Activated CD4-positive, alpha-beta memory T cell treated with anti-CD3 and anti-CD28 coated beads for 36 hours (primary cell): ENCODE measurements around the gene STH. TPM values are rescaled to one million over a fixed set of nuclear protein-coding genes. Genes with fewer than 3 reads are reported as not detected.
A peak's percentile ranks its signal among the peaks of the same experiment; 100 is the strongest.
"Not testable (repeated sequence)": the region's sequence is repeated elsewhere in the genome, so short reads cannot be mapped to it uniquely, and the experiment has no call there.

Source experiments
- CTCF ChIA-PET: fragments of 350-600 bp; sonication (Branson Sonifier 250); formaldehyde crosslinking; loops from one replicate; lab custom pipeline; 2021; ENCODE audit warnings: antibody characterized with exemption, inconsistent platforms; lab: Charles Lee
- POLR2A ChIA-PET: fragments of 350-600 bp; sonication (Branson Sonifier 250); formaldehyde crosslinking; loops from one replicate; lab custom pipeline; 2021; ENCODE audit warnings: antibody characterized with exemption; lab: Charles Lee
- DNase-seq: peaks from one replicate; pipeline ENCODE4 v3.0.0-alpha.2; 2020
- H3K27ac Mint-ChIP-seq: one replicate; pipeline ENCODE4 v1.8.0; 2021; ENCODE audit warnings: mixed read lengths
- H3K27me3 Mint-ChIP-seq: one replicate; pipeline ENCODE4 v1.8.0; 2021; ENCODE audit warnings: mixed read lengths
- H3K36me3 Mint-ChIP-seq: one replicate; pipeline ENCODE4 v1.8.0; 2021; ENCODE audit warnings: mixed read lengths
- H3K4me1 Mint-ChIP-seq: one replicate; pipeline ENCODE4 v1.8.0; 2021; ENCODE audit warnings: low read depth, mixed read lengths
- H3K4me3 Mint-ChIP-seq: one replicate; pipeline ENCODE4 v1.8.0; 2021; ENCODE audit warnings: mild to moderate bottlenecking, mixed read lengths
- H3K9me3 Mint-ChIP-seq: one replicate; pipeline ENCODE4 v1.8.0; 2021; ENCODE audit warnings: mixed read lengths
- intact Hi-C: fragments of 100-400 bp; cut with micrococcal nuclease; formaldehyde crosslinking; loops from one replicate; pipeline ENCODE4 v1.15.1; 2023
- total RNA-seq, 2 experiments: library from RNA; stranded (reverse); gene quantifications; one replicate each; pipeline ENCODE4 v1.2.3, GENCODE V29; 2021

STH gene
- total RNA-seq, 2 experiments from 2014 or later: not detected

DNA sequence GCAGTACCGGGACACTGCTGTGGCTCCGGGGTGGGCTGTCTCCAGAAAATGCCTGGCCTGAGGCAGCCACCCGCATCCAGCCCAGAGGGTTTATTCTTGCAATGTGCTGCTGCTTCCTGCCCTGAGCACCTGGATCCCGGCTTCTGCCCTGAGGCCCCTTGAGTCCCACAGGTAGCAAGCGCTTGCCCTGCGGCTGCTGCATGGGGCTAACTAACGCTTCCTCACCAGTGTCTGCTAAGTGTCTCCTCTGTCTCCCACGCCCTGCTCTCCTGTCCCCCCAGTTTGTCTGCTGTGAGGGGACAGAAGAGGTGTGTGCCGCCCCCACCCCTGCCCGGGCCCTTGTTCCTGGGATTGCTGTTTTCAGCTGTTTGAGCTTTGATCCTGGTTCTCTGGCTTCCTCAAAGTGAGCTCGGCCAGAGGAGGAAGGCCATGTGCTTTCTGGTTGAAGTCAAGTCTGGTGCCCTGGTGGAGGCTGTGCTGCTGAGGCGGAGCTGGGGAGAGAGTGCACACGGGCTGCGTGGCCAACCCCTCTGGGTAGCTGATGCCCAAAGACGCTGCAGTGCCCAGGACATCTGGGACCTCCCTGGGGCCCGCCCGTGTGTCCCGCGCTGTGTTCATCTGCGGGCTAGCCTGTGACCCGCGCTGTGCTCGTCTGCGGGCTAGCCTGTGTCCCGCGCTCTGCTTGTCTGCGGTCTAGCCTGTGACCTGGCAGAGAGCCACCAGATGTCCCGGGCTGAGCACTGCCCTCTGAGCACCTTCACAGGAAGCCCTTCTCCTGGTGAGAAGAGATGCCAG, 12.9 kb downstream of the STH start:
- DNase-seq: no peak
- no peak overlapping the region for H3K4me3 Mint-ChIP-seq
- ChIA-PET POLR2A (no interaction called here), CTCF (interaction anchor here (1.8 kb wide), 1 partner anchor 32 kb away, joined by 5 read pairs; no protein-coding TSS in a partner anchor)
- H3K36me3 Mint-ChIP-seq: no peaks in the 10 kb centered on the region
- H3K4me1 Mint-ChIP-seq: no peaks in the 10 kb centered on the region
- intact Hi-C loops: no loop called here
- no peak overlapping the region for H3K27ac Mint-ChIP-seq
- H3K9me3 Mint-ChIP-seq: no peaks in the 10 kb centered on the region
- no peaks in the 10 kb centered on the region for H3K27me3 Mint-ChIP-seq

DNA sequence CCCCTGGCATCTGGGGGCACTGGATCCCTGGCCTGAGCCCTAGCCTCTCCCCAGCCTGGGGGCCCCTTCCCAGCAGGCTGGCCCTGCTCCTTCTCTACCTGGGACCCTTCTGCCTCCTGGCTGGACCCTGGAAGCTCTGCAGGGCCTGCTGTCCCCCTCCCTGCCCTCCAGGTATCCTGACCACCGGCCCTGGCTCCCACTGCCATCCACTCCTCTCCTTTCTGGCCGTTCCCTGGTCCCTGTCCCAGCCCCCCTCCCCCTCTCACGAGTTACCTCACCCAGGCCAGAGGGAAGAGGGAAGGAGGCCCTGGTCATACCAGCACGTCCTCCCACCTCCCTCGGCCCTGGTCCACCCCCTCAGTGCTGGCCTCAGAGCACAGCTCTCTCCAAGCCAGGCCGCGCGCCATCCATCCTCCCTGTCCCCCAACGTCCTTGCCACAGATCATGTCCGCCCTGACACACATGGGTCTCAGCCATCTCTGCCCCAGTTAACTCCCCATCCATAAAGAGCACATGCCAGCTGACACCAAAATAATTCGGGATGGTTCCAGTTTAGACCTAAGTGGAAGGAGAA, 13.5 kb downstream of the STH start:
- no peaks in the 10 kb centered on the region for H3K36me3 Mint-ChIP-seq

DNA sequence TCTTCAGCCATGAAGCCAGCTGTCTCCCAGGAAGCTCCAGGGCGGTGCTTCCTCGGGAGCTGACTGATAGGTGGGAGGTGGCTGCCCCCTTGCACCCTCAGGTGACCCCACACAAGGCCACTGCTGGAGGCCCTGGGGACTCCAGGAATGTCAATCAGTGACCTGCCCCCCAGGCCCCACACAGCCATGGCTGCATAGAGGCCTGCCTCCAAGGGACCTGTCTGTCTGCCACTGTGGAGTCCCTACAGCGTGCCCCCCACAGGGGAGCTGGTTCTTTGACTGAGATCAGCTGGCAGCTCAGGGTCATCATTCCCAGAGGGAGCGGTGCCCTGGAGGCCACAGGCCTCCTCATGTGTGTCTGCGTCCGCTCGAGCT, 14.1 kb downstream of the STH start:
- H3K27me3 Mint-ChIP-seq: no peaks in the 10 kb centered on the region
- H3K4me3 Mint-ChIP-seq: no peak overlapping the region
- H3K27ac Mint-ChIP-seq: no peak overlapping the region
- peaks cover 1% of the 10 kb centered on the region for H3K4me1 Mint-ChIP-seq
- ChIA-PET CTCF (interaction anchor here (0.6 to 0.9 kb wide), 2 partner anchors 64 to 175 kb away, joined by 3 read pairs; no protein-coding TSS in a partner anchor), POLR2A (interaction anchor here (0.6 kb wide), 1 partner anchor 122 kb away, joined by 3 read pairs; no protein-coding TSS in a partner anchor)
- no peak for DNase-seq
- H3K9me3 Mint-ChIP-seq: no peaks in the 10 kb centered on the region
- no peaks in the 10 kb centered on the region for H3K36me3 Mint-ChIP-seq
- intact Hi-C loops: no loop called here

More for the DNA sequence above, 13.5 kb downstream of the STH start:
- H3K4me3 Mint-ChIP-seq: no peak overlapping the region
- POLR2A ChIA-PET: interaction anchor here (0.6 kb wide), 1 partner anchor 123 kb away, joined by 3 read pairs; no protein-coding TSS in a partner anchor
- no peaks in the 10 kb centered on the region for H3K9me3 Mint-ChIP-seq
- H3K27ac Mint-ChIP-seq: no peak overlapping the region
- DNase-seq: no peak
- no peaks in the 10 kb centered on the region for H3K4me1 Mint-ChIP-seq
- no peaks in the 10 kb centered on the region for H3K27me3 Mint-ChIP-seq
- CTCF ChIA-PET: interaction anchor here (0.6 kb wide), 1 partner anchor 175 kb away, joined by 3 read pairs; no protein-coding TSS in a partner anchor
- intact Hi-C loops: no loop called here

DNA sequence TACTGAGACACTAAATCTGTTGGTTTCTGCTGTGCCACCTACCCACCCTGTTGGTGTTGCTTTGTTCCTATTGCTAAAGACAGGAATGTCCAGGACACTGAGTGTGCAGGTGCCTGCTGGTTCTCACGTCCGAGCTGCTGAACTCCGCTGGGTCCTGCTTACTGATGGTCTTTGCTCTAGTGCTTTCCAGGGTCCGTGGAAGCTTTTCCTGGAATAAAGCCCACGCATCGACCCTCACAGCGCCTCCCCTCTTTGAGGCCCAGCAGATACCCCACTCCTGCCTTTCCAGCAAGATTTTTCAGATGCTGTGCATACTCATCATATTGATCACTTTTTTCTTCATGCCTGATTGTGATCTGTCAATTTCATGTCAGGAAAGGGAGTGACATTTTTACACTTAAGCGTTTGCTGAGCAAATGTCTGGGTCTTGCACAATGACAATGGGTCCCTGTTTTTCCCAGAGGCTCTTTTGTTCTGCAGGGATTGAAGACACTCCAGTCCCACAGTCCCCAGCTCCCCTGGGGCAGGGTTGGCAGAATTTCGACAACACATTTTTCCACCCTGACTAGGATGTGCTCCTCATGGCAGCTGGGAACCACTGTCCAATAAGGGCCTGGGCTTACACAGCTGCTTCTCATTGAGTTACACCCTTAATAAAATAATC, 14.6 kb downstream of the STH start:
- intact Hi-C loops: no loop called here
- no peaks in the 10 kb centered on the region for H3K36me3 Mint-ChIP-seq
- DNase-seq: no peak
- no peak overlapping the region for H3K4me3 Mint-ChIP-seq
- no peak overlapping the region for H3K27ac Mint-ChIP-seq
- H3K4me1 Mint-ChIP-seq: peaks cover 4% of the 10 kb centered on the region
- no peaks in the 10 kb centered on the region for H3K27me3 Mint-ChIP-seq
- CTCF ChIA-PET: interaction anchor here (0.9 kb wide), 1 partner anchor 65 kb away, joined by 3 read pairs; no protein-coding TSS in a partner anchor
- H3K9me3 Mint-ChIP-seq: no peaks in the 10 kb centered on the region
- POLR2A ChIA-PET: interaction anchor here (0.6 kb wide), 1 partner anchor 122 kb away, joined by 3 read pairs; no protein-coding TSS in a partner anchor

DNA sequence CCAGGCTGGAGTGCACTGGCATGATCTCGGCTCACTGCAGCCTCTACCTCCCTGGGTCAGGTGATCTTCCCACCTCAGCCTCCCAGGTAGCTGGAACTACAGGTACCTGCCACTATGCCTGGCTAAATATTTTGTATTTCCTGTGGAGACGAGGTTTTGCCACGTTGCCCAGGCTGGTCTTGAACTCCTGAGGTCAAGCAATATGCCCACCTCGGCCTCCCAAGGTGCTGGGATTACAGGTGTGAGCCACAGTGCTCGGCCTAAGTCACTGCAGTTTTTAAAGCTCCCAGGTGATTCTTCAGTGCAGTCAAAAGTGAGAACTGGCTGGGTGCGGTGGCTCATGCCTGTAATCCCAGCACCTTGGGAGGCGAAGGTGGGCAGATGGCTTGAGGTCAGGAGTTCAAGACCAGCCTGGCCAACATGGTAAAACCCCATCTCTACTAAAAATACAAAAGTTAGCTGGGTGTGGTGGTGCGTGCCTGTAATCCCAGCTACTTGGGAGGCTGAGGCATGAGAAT, 20.4 kb downstream of the STH start:
- CTCF ChIA-PET: interaction anchor here (1.0 to 1.9 kb wide), 4 partner anchors 10 to 174 kb away, joined by 3 to 12 read pairs (median 3); partner anchors contain the start of gene KANSL1
- POLR2A ChIA-PET, H3K27me3 Mint-ChIP-seq, H3K9me3 Mint-ChIP-seq, H3K36me3 Mint-ChIP-seq, H3K4me3 Mint-ChIP-seq, DNase-seq: not testable (repeated sequence)
- Mint-ChIP-seq H3K27ac (peak overlapping the region; percentile 76), H3K4me1 (peaks cover 24% of the 10 kb centered on the region)
- intact Hi-C loops: loop anchor here (5.0 kb wide), 1 partner anchor 48 kb away; no protein-coding TSS in a partner anchor

DNA sequence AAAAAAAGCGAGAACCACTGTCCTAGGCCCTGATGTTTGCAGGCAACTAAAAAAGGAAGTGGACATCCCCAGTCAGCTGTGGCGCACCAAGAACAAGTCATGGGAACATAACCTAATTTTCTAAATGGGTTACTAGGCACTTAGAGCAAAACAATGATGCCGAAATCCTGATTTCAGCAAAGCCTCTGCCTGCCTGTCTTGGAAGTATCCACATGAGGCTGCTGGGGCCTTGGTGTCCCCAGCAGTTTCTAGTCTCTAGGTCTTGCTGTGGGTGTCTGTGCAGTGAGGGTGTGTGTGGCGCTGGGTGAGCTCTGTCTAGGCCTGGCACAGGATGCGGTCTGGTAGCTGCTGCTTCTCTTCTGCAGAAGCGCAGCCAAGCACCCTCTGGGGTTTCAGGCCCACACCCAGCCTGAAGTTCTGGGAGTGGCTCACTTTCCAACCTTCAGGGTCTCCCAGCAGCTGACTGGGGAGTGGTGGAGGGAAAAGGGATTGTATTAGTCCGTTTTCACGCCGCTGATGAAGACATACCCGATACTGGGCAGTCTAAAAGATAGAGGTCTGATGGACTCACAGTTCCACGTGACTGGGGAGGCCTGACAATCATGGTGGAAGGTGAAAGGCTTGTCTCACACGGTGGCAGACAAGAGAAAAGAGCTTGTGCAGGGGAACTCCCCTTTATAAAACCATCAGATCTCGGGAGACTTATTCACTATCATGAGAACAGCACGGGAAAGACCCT, 21.1 kb downstream of the STH start:
- Mint-ChIP-seq H3K9me3 (peaks cover 4% of the 10 kb centered on the region), H3K4me1 (peaks cover 24% of the 10 kb centered on the region), H3K27ac (peak overlapping the region; percentile 76), H3K4me3 (peak overlapping the region; percentile 13), H3K36me3 (peaks cover 1% of the 10 kb centered on the region), H3K27me3 (no peaks in the 10 kb centered on the region)
- POLR2A ChIA-PET: no interaction called here
- CTCF ChIA-PET: interaction anchor here (1.0 to 1.9 kb wide), 5 partner anchors 9 to 173 kb away, joined by 3 to 12 read pairs (median 3); partner anchors contain the start of gene KANSL1
- intact Hi-C loops: no loop called here
- DNase-seq: peak; percentile 72

DNA sequence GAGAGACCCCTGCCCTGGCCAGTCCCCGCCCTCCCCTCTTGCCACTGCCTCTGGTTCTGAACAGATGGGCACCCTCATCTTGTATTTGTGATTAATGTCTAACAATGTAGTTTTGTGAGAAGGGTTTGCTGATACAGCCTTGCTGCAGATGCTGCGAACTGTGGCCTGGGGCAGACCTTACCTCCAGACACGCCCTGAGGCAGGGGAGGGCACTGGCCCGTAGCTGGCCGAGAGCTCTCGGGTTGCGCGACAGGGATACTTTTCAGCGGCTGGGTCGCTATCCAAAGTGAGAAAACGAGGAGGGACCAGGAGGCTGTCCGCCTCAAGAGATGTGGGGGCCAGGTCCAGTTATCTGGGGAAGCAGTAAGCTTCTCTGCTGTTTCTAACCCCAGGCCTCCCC, 21.9 kb downstream of the STH start:
- intact Hi-C loops: no loop called here
- ChIA-PET CTCF (interaction anchor here (0.8 to 1.9 kb wide), 4 partner anchors 18 to 172 kb away, joined by 3 to 12 read pairs (median 3); partner anchors contain the start of gene KANSL1), POLR2A (no interaction called here)
- no peak for DNase-seq
- Mint-ChIP-seq H3K36me3 (peaks cover 1% of the 10 kb centered on the region), H3K4me3 (no peak overlapping the region), H3K9me3 (peaks cover 4% of the 10 kb centered on the region), H3K27ac (no peak overlapping the region), H3K27me3 (no peaks in the 10 kb centered on the region), H3K4me1 (peaks cover 24% of the 10 kb centered on the region)

DNA sequence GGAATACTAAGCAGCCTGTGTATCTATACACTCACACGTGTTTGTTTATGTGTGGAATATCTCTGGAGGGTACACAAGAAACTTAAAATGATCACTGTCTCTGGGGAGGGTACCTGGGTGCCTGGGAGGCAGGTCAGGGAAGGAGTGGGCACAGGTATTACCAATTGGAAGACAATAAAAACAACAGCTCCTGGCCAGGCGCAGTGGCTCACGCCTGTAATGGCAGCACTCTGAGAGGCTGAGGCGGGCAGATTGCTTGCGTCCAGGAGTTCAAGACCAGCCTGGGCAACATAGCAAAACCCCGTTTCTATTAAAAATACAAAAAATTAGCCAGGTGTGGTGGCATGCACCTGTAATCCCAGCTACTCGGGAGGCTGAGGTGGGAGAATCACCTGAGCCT, 24.3 kb downstream of the STH start:
- H3K36me3 Mint-ChIP-seq, H3K27me3 Mint-ChIP-seq, CTCF ChIA-PET, H3K4me3 Mint-ChIP-seq, H3K27ac Mint-ChIP-seq, DNase-seq, intact Hi-C loops, H3K9me3 Mint-ChIP-seq, POLR2A ChIA-PET: not testable (repeated sequence)
- peaks cover 21% of the 10 kb centered on the region for H3K4me1 Mint-ChIP-seq

DNA sequence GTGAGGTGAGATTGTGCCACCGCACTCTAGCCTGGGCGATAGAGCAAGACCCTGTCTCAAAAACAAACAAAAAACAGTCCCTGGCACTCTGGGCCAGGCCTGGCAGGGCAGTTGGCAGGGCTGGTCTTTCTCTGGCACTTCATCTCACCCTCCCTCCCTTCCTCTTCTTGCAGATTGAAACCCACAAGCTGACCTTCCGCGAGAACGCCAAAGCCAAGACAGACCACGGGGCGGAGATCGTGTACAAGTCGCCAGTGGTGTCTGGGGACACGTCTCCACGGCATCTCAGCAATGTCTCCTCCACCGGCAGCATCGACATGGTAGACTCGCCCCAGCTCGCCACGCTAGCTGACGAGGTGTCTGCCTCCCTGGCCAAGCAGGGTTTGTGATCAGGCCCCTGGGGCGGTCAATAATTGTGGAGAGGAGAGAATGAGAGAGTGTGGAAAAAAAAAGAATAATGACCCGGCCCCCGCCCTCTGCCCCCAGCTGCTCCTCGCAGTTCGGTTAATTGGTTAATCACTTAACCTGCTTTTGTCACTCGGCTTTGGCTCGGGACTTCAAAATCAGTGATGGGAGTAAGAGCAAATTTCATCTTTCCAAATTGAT, 24.8 kb downstream of the STH start:
- Mint-ChIP-seq H3K27me3 (no peaks in the 10 kb centered on the region), H3K4me3 (no peak overlapping the region), H3K9me3 (peaks cover 3% of the 10 kb centered on the region), H3K27ac (no peak overlapping the region), H3K36me3 (peaks cover 1% of the 10 kb centered on the region), H3K4me1 (peaks cover 19% of the 10 kb centered on the region)
- ChIA-PET POLR2A (no interaction called here), CTCF (no interaction called here)
- intact Hi-C loops: no loop called here
- no peak for DNase-seq

DNA sequence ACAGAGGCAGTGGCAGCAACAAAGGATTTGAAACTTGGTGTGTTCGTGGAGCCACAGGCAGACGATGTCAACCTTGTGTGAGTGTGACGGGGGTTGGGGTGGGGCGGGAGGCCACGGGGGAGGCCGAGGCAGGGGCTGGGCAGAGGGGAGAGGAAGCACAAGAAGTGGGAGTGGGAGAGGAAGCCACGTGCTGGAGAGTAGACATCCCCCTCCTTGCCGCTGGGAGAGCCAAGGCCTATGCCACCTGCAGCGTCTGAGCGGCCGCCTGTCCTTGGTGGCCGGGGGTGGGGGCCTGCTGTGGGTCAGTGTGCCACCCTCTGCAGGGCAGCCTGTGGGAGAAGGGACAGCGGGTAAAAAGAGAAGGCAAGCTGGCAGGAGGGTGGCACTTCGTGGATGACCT, 25.5 kb downstream of the STH start:
- ChIA-PET CTCF (no interaction called here), POLR2A (no interaction called here)
- Mint-ChIP-seq H3K4me3 (no peak overlapping the region), H3K27ac (no peak overlapping the region), H3K36me3 (peaks cover 6% of the 10 kb centered on the region), H3K9me3 (no peaks in the 10 kb centered on the region), H3K27me3 (no peaks in the 10 kb centered on the region), H3K4me1 (peaks cover 19% of the 10 kb centered on the region)
- DNase-seq: no peak
- intact Hi-C loops: no loop called here

DNA sequence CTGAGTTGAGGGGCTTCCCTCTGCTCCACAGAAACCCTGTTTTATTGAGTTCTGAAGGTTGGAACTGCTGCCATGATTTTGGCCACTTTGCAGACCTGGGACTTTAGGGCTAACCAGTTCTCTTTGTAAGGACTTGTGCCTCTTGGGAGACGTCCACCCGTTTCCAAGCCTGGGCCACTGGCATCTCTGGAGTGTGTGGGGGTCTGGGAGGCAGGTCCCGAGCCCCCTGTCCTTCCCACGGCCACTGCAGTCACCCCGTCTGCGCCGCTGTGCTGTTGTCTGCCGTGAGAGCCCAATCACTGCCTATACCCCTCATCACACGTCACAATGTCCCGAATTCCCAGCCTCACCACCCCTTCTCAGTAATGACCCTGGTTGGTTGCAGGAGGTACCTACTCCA, 26.0 kb downstream of the STH start:
- Mint-ChIP-seq H3K27me3 (no peaks in the 10 kb centered on the region), H3K9me3 (no peaks in the 10 kb centered on the region), H3K27ac (no peak overlapping the region), H3K4me3 (no peak overlapping the region), H3K4me1 (peaks cover 14% of the 10 kb centered on the region), H3K36me3 (peaks cover 6% of the 10 kb centered on the region)
- CTCF ChIA-PET: no interaction called here
- no peak for DNase-seq
- POLR2A ChIA-PET: no interaction called here
- intact Hi-C loops: no loop called here
